ENCODE results near the gene CYB561A3. TPM values are rescaled to one million over a fixed set of nuclear protein-coding genes. Genes with fewer than 3 reads are reported as not detected.
A peak's percentile ranks its signal among the peaks of the same experiment; 100 is the strongest.

The CYB561A3 gene
- total and polyA plus RNA-seq, 2 of the 13 experiments (the other 11 are each of a cell fraction or from before 2014, with no cell fraction given), result 11.4 to 14.9 TPM

DNA sequence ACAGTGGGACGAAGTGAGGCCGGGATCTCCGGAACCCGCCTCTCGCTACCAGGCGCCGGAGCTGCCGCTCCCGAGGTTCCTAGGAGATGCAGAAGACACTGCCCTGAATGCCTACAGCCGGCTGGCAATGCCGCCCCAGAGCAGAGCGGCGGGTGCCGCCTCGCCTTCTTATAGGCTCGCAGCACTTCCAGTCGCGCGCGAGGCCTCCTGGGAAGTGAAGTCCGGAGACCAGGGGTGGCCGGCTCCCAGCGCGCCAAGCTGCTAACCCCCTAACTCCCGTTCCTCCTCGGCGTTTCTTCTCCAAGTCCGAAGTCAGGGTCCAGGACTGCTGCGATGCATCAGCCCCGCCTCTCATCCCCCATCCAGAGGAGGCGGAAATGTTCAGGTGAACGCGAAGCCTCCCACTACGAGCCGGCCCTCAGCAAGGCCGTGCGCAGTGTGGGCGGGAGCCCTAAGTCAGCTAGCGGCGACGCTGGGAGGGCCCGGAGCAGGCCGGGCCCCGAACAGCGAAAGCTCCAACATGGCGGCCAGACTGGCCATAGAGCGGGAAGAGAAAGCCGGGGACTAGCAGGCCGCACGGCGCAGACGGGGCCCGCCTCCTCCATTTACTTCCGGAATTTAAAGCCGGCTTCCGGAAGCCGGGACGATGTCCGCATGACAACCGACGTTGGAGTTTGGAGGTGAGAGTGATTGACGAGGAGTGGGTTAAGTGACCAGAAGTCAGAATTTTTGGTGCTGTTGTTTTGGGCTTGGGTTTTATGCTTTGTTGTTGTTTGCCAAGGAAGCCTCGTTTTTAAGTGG, at the start of gene CYB561A3, which contains the start of gene TMEM138 (continued):
- TF ChIP-seq ZNF530 (CRISPR knock-in tag; IDR thresholded peaks at IDR 0.05; ENCODE audit: low read depth), result no peak
- TF ChIP-seq, protein P1, sequence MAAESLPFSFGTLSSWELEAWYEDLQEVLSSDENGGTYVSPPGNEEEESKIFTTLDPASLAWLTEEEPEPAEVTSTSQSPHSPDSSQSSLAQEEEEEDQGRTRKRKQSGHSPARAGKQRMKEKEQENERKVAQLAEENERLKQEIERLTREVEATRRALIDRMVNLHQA (CRISPR knock-in tag; IDR thresholded peaks at IDR 0.05), result no peak
- peak; percentile 46; the same call in 1 of the 2 replicates for TF ChIP-seq ZNF572 (CRISPR knock-in tag; IDR thresholded peaks at IDR 0.05)
- TF ChIP-seq ZNF18 (CRISPR knock-in tag; IDR thresholded peaks at IDR 0.05; ENCODE audit: insufficient replicate concordance), result no peak
- TF ChIP-seq SETDB1 (CRISPR knock-in tag; IDR thresholded peaks at IDR 0.05; ENCODE audit: borderline replicate concordance), result no peak
- no peak; the same call in 1 of the 2 replicates for TF ChIP-seq TFE3 (CRISPR knock-in tag; IDR thresholded peaks at IDR 0.05)
- TF ChIP-seq MEIS1 (CRISPR knock-in tag; IDR thresholded peaks at IDR 0.05; ENCODE audit: borderline replicate concordance), result 0 out of 2 replicates have a peak, but pooled peaks have one; percentile 49
- no peak for TF ChIP-seq FOXK2 (IDR thresholded peaks at IDR 0.05)
- TF ChIP-seq SMC3 (IDR thresholded peaks at IDR 0.05; ENCODE audit: low read length), result no peak
- TF ChIP-seq NCOA2 (CRISPR knock-in tag; IDR thresholded peaks at IDR 0.05), result peak; percentile 11; the same call in 1 of the 2 replicates
- no peak for TF ChIP-seq HDAC6 (IDR thresholded peaks at IDR 0.05; ENCODE audit: low read depth, low read length)
- TF ChIP-seq NR2F2 (IDR thresholded peaks at IDR 0.05; ENCODE audit: borderline replicate concordance, low read depth), result 0 out of 2 replicates have a peak, but pooled peaks have one; percentile 6
- TF ChIP-seq MTF2 (CRISPR knock-in tag; IDR thresholded peaks at IDR 0.05; ENCODE audit: borderline replicate concordance), result no peak
- no peak for TF ChIP-seq RFX1 (IDR thresholded peaks at IDR 0.05)
- no peak for TF ChIP-seq ZNF207 (IDR thresholded peaks at IDR 0.05; ENCODE audit: borderline replicate concordance)
- TF ChIP-seq ZNF883 (CRISPR knock-in tag; IDR thresholded peaks at IDR 0.05; ENCODE audit: not compliant biosample characterization), result no peak
- no peak; the same call in 1 of the 2 replicates for TF ChIP-seq ZNF460 (CRISPR knock-in tag; IDR thresholded peaks at IDR 0.05; ENCODE audit: borderline replicate concordance)
- peak; percentile 82; the same call in 1 of the 2 replicates for TF ChIP-seq ZFP36L1 (CRISPR knock-in tag; IDR thresholded peaks at IDR 0.05)
- no peak for TF ChIP-seq ZNF724P (CRISPR knock-in tag; IDR thresholded peaks at IDR 0.05; ENCODE audit: borderline replicate concordance)
- peak; percentile 42; the same call in 1 of the 2 replicates for TF ChIP-seq ZNF788 (CRISPR knock-in tag; IDR thresholded peaks at IDR 0.05; ENCODE audit: borderline replicate concordance)
- TF ChIP-seq GZF1 (CRISPR knock-in tag; IDR thresholded peaks at IDR 0.05), result no peak
- TF ChIP-seq ZNF703 (CRISPR knock-in tag; IDR thresholded peaks at IDR 0.05; ENCODE audit: borderline replicate concordance), result no peak; the same call in 1 of the 2 replicates
- peak; percentile 36; the same call in 1 of the 2 replicates for TF ChIP-seq BCL6 (CRISPR knock-in tag; IDR thresholded peaks at IDR 0.05)
- TF ChIP-seq ZFP1 (CRISPR knock-in tag; IDR thresholded peaks at IDR 0.05), result peak; percentile 77
- TF ChIP-seq ZBTB34 (CRISPR knock-in tag; IDR thresholded peaks at IDR 0.05), result 0 out of 2 replicates have a peak, but pooled peaks have one; percentile 26
- TF ChIP-seq, protein P2, sequence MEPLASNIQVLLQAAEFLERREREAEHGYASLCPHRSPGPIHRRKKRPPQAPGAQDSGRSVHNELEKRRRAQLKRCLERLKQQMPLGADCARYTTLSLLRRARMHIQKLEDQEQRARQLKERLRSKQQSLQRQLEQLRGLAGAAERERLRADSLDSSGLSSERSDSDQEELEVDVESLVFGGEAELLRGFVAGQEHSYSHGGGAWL (CRISPR knock-in tag; IDR thresholded peaks at IDR 0.05), result peak; percentile 73

Measured in HepG2 (cell line).